Fibroblast of lung (primary cell): Measurements from ENCODE around the gene KIF6. TPM values are rescaled to one million over a fixed set of nuclear protein-coding genes. Genes with fewer than 3 reads are reported as not detected.

Experiments
- DNase-seq, 2 donors: peaks; one replicate each; pipeline versions ENCODE4 v3.0.0 to v3.0.0-alpha.2; 2010; ENCODE audit warnings: low read depth in 2 of 2
- H2AFZ ChIP-seq: 2 replicates; pipeline ENCODE4 v1.5.1; 2012; ENCODE audit warnings: low read length, control low read depth, inconsistent platforms
- H3K27ac ChIP-seq: 2 replicates; pipeline ENCODE4 v1.5.1; 2011; ENCODE audit warnings: low read length, control low read depth; ENCODE audit not compliant: insufficient read depth
- H3K27me3 ChIP-seq: 2 replicates; pipeline ENCODE4 v1.5.1; 2011; ENCODE audit warnings: mild to moderate bottlenecking, low read length; ENCODE audit not compliant: control insufficient read depth, insufficient read depth
- H3K36me3 ChIP-seq: 2 replicates; pipeline ENCODE4 v1.5.1; 2011; ENCODE audit warnings: low read length; ENCODE audit not compliant: control insufficient read depth, insufficient read depth
- H3K4me1 ChIP-seq: 2 replicates; pipeline ENCODE4 v1.5.1; 2011; ENCODE audit warnings: low read length; ENCODE audit not compliant: control insufficient read depth, insufficient read depth; ENCODE audit errors: extremely low read depth
- H3K4me2 ChIP-seq: 2 replicates; pipeline ENCODE4 v1.5.1; 2011; ENCODE audit warnings: low read length, control low read depth; ENCODE audit not compliant: insufficient read depth; ENCODE audit errors: extremely low read depth
- H3K4me3 ChIP-seq, 4 experiments: fragments of 200-600 bp in 1 of 4; sonication (generic) in 1 of 4; replicated peaks in 1 of 4; 2 replicates each; pipeline ENCODE4 v1.5.1; 2011 to 2016; ENCODE audit warnings: low read length in 4 of 4, low read depth in 3 of 4, mild to moderate bottlenecking in 3 of 4, control low read depth in 2 of 4, inconsistent platforms in 1 of 4, mixed read lengths in 1 of 4; ENCODE audit not compliant: insufficient read depth in 1 of 4; ENCODE audit errors: control extremely low read depth in 1 of 4
- H3K79me2 ChIP-seq: 2 replicates; pipeline ENCODE4 v1.5.1; 2012; ENCODE audit warnings: mild to moderate bottlenecking, low read length, inconsistent platforms; ENCODE audit not compliant: control insufficient read depth, insufficient read depth
- H3K9ac ChIP-seq: 2 replicates; pipeline ENCODE4 v1.5.1; 2011; ENCODE audit warnings: mild to moderate bottlenecking, low read length, control low read depth; ENCODE audit not compliant: insufficient read depth
- H3K9me3 ChIP-seq: 2 replicates; pipeline ENCODE4 v1.5.1; 2012; ENCODE audit warnings: low read depth, low read length; ENCODE audit not compliant: control insufficient read depth, insufficient read depth
- H4K20me1 ChIP-seq: 2 replicates; pipeline ENCODE4 v1.5.1; 2011; ENCODE audit warnings: low read length; ENCODE audit not compliant: control insufficient read depth, insufficient read depth; ENCODE audit errors: extremely low read depth
- CTCF ChIP-seq, 2 donors: IDR thresholded peaks in 1 of 2; conservative IDR thresholded peaks in 1 of 2; 1 replicate in 1 of 2; 2 replicates in 1 of 2; pipeline ENCODE4 v1.5.1; 2011 to 2012; ENCODE audit warnings: low read length in 2 of 2, control low read depth in 1 of 2, inconsistent platforms in 1 of 2, low read depth in 1 of 2, mild to moderate bottlenecking in 1 of 2
- EZH2 ChIP-seq: IDR thresholded peaks from 2 replicates; pipeline ENCODE4 v1.5.1; 2012; ENCODE audit warnings: low read length, control low read depth, mild to moderate bottlenecking; ENCODE audit errors: missing control alignments
- polyA plus RNA-seq, 2 donors: library from polyadenylated mRNA; depleted of rRNA in 1 of 2; stranded (reverse) in 1 of 2; unstranded in 1 of 2; fragments of >200 nt; gene quantifications; 2 replicates each; pipeline ENCODE4 v1.2.1, GENCODE V29; 2011 to 2012; ENCODE audit warnings: missing spikeins in 1 of 2
- total RNA-seq: library from RNA; depleted of rRNA; stranded (reverse); fragments of >200 nt; gene quantifications from 2 replicates; pipeline ENCODE4 v1.2.1, GENCODE V29; 2014

The KIF6 gene
- total and polyA plus RNA-seq, 2 donors (not counting 1 experiment from before 2014, with no cell fraction given) = 0.24 to 0.83 TPM

GRCh38 chr6:39380837-39381549 lies 344.2 kb downstream of the KIF6 start:
- Histone ChIP-seq H3K36me3 (no peaks in the 10 kb centered on the region), H3K9ac (no peak overlapping the region), H2AFZ (no peak overlapping the region), H3K9me3 (no peaks in the 10 kb centered on the region), H3K79me2 (no peaks in the 10 kb centered on the region), H3K4me2 (no peak overlapping the region), H3K27me3 (no peaks in the 10 kb centered on the region), H3K4me1 (no peaks in the 10 kb centered on the region), H4K20me1 (peaks cover 3% of the 10 kb centered on the region), H3K4me3 (no peak overlapping the region), H3K27ac (no peak overlapping the region)
- TF ChIP-seq CTCF (conservative IDR thresholded peaks at IDR 0.05 in 1 of 2, IDR thresholded peaks at IDR 0.05 in 1 of 2; ENCODE audit: low read depth in 1 of 2, low read length in 2 of 2) = no peak
- TF ChIP-seq EZH2 = no peak
- DNase-seq = no peak

GRCh38 chr6:39378960-39379425 lies 346.2 kb downstream of the KIF6 start:
- Histone ChIP-seq H3K4me2 (no peak overlapping the region), H4K20me1 (peaks cover 3% of the 10 kb centered on the region), H3K36me3 (no peaks in the 10 kb centered on the region), H3K4me1 (no peaks in the 10 kb centered on the region), H2AFZ (no peak overlapping the region), H3K27ac (no peak overlapping the region), H3K4me3 (no peak overlapping the region), H3K27me3 (no peaks in the 10 kb centered on the region), H3K79me2 (no peaks in the 10 kb centered on the region), H3K9ac (no peak overlapping the region), H3K9me3 (no peaks in the 10 kb centered on the region)
- no peak for DNase-seq
- TF ChIP-seq EZH2 (no peak), CTCF (conservative IDR thresholded peaks at IDR 0.05 in 1 of 2, IDR thresholded peaks at IDR 0.05 in 1 of 2; ENCODE audit: low read depth in 1 of 2, low read length in 2 of 2) (no peak)

- Histone ChIP-seq H3K4me1 (no peaks in the 10 kb centered on the region), H3K27me3 (no peaks in the 10 kb centered on the region), H3K9ac (no peak overlapping the region), H4K20me1 (peaks cover 3% of the 10 kb centered on the region), H3K9me3 (no peaks in the 10 kb centered on the region), H2AFZ (no peak overlapping the region), H3K4me2 (no peak overlapping the region), H3K27ac (no peak overlapping the region), H3K36me3 (no peaks in the 10 kb centered on the region), H3K4me3 (no peak overlapping the region), H3K79me2 (no peaks in the 10 kb centered on the region)
- TF ChIP-seq EZH2 (no peak), CTCF (conservative IDR thresholded peaks at IDR 0.05 in 1 of 2, IDR thresholded peaks at IDR 0.05 in 1 of 2; ENCODE audit: low read depth in 1 of 2, low read length in 2 of 2) (no peak)
- no peak for DNase-seq
Observed at GRCh38 chr6:39378175-39378959, 346.8 kb downstream of the KIF6 start.
